Caco-2 (cell line): ENCODE data around the gene BLVRA. TPM values are rescaled to one million over a fixed set of nuclear protein-coding genes. Genes with fewer than 3 reads are reported as not detected.

Experiments used
- BruUV-seq: library from RNA; stranded (reverse); fragments of 400-500 nt; replicated peaks from 2 replicates; lab custom pipeline; 2021; lab: Mats Ljungman, UMichigan
- CTCF ChIA-PET: fragments of 300-600 bp; sonication (Branson Sonifier 250); formaldehyde crosslinking; loops from one replicate; lab custom pipeline; 2022; ENCODE audit warnings: antibody characterized with exemption; lab: Charles Lee
- POLR2A ChIA-PET: fragments of 300-600 bp; sonication (Branson Sonifier 250); formaldehyde crosslinking; loops from one replicate; lab custom pipeline; 2022; ENCODE audit warnings: antibody characterized with exemption; lab: Charles Lee
- DNase-seq, 2 experiments: peaks; one replicate each; pipeline versions ENCODE4 v3.0.0 to v3.0.0-alpha.2; 2020 to 2022
- H3K27me3 ChIP-seq: replicated peaks from 2 replicates; pipeline ENCODE4 v1.6.0; 2011; ENCODE audit warnings: low read length; ENCODE audit not compliant: control insufficient read depth, insufficient read depth
- H3K36me3 ChIP-seq: 2 replicates; pipeline ENCODE4 v1.5.1; 2011; ENCODE audit warnings: low read length; ENCODE audit not compliant: control insufficient read depth, insufficient read depth
- H3K4me1 ChIP-seq: fragments of 250-450 bp; sonication (Bioruptor Pico); 2 replicates; pipeline ENCODE4 v1.5.1; 2020; ENCODE audit warnings: mild to moderate bottlenecking
- H3K4me3 ChIP-seq: 2 replicates; pipeline ENCODE4 v1.5.1; 2011; ENCODE audit warnings: low read depth, mild to moderate bottlenecking, control low read depth, low read length
- H3K9me3 ChIP-seq: fragments of 250-450 bp; sonication (Bioruptor Pico); 2 replicates; pipeline ENCODE4 v1.5.1; 2020; ENCODE audit warnings: mild to moderate bottlenecking, moderate library complexity
- H3K27ac Mint-ChIP-seq: one replicate; pipeline ENCODE4 v1.8.0; 2022; ENCODE audit warnings: mixed read lengths; ENCODE audit not compliant: unreplicated experiment
- H3K27me3 Mint-ChIP-seq: one replicate; pipeline ENCODE4 v1.8.0; 2022; ENCODE audit warnings: mixed read lengths; ENCODE audit not compliant: insufficient read depth, unreplicated experiment
- H3K36me3 Mint-ChIP-seq: one replicate; pipeline ENCODE4 v1.8.0; 2022; ENCODE audit warnings: mild to moderate bottlenecking, mixed read lengths; ENCODE audit not compliant: insufficient read depth, unreplicated experiment
- H3K4me1 Mint-ChIP-seq: one replicate; pipeline ENCODE4 v1.8.0; 2022; ENCODE audit warnings: low read depth, mixed read lengths; ENCODE audit not compliant: unreplicated experiment
- H3K4me3 Mint-ChIP-seq: one replicate; pipeline ENCODE4 v1.8.0; 2022; ENCODE audit warnings: mild to moderate bottlenecking, moderate library complexity, mixed read lengths; ENCODE audit not compliant: unreplicated experiment
- H3K9me3 Mint-ChIP-seq: one replicate; pipeline ENCODE4 v1.8.0; 2022; ENCODE audit warnings: mixed read lengths; ENCODE audit not compliant: unreplicated experiment
- intact Hi-C: fragments of 100-400 bp; cut with micrococcal nuclease; formaldehyde crosslinking; loops from one replicate; pipeline ENCODE4 v1.10.0; 2022; ENCODE audit not compliant: unreplicated experiment
- total RNA-seq: library from RNA; stranded (reverse); gene quantifications from 2 replicates; pipeline ENCODE4 v1.2.3, GENCODE V29; 2022
- TF ChIP-seq, protein P1 (sequence below), 2 experiments: fragments of 200-600 bp in 1 of 2; IDR thresholded peaks; 1 replicate in 1 of 2; 2 replicates in 1 of 2; pipeline versions ENCODE4 v1.5.1 to v1.8.0; 2011 to 2022; ENCODE audit warnings: antibody characterized with exemption in 1 of 2, control low read depth in 1 of 2, inconsistent platforms in 1 of 2, low read depth in 1 of 2, low read length in 1 of 2, mild to moderate bottlenecking in 1 of 2, moderate library complexity in 1 of 2; ENCODE audit not compliant: insufficient read depth in 1 of 2, severe bottlenecking in 1 of 2, unreplicated experiment in 1 of 2

Gene BLVRA
- total RNA-seq, 1 experiment from 2014 or later = 27.9 TPM

- Histone ChIP-seq H3K4me1 (peaks cover 25% of the 10 kb centered on the region), H3K36me3 (no peaks in the 10 kb centered on the region), H3K27me3 (no peaks in the 10 kb centered on the region), H3K9me3 (no peaks in the 10 kb centered on the region), H3K4me3 (no peak overlapping the region)
- TF ChIP-seq, protein P1, sequence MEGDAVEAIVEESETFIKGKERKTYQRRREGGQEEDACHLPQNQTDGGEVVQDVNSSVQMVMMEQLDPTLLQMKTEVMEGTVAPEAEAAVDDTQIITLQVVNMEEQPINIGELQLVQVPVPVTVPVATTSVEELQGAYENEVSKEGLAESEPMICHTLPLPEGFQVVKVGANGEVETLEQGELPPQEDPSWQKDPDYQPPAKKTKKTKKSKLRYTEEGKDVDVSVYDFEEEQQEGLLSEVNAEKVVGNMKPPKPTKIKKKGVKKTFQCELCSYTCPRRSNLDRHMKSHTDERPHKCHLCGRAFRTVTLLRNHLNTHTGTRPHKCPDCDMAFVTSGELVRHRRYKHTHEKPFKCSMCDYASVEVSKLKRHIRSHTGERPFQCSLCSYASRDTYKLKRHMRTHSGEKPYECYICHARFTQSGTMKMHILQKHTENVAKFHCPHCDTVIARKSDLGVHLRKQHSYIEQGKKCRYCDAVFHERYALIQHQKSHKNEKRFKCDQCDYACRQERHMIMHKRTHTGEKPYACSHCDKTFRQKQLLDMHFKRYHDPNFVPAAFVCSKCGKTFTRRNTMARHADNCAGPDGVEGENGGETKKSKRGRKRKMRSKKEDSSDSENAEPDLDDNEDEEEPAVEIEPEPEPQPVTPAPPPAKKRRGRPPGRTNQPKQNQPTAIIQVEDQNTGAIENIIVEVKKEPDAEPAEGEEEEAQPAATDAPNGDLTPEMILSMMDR (IDR thresholded peaks at IDR 0.05; ENCODE audit: insufficient read depth in 1 of 2, low read depth in 1 of 2, low read length in 1 of 2, severe bottlenecking in 1 of 2, unreplicated experiment in 1 of 2) = no peak
- Mint-ChIP-seq H3K27ac (no peak overlapping the region), H3K4me1 (peaks cover 19% of the 10 kb centered on the region), H3K27me3 (peaks cover 6% of the 10 kb centered on the region), H3K4me3 (no peak overlapping the region), H3K36me3 (no peaks in the 10 kb centered on the region), H3K9me3 (no peaks in the 10 kb centered on the region)
- DNase-seq = no peak
- POLR2A ChIA-PET = no interaction called here
- intact Hi-C loops = no loop called here
- CTCF ChIA-PET = no interaction called here
- no TSS peak for BruUV-seq
Measured at GRCh38 chr7:43760861-43761260, 2.4 kb downstream of the BLVRA start.

DNA sequence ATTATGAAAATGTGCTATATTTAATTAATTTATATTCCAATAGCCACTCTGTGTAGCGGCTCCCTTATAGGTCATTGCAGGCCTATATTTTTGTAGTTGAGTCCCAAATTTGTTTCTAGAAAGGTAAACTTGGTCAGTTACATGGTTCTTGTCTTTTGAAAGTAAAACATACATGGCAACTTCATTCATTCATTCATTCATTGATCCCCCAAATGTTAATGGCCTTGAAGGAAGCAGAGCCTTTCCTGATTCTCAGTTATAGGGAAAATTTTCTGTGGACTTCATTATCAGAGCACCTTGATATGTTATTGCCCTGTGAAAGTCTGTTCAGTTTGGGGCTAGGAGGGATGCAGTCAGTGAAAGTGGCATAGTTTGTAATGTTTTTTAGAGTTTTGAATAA, 2.9 kb downstream of the BLVRA start:
- Histone ChIP-seq H3K36me3 (no peaks in the 10 kb centered on the region), H3K27me3 (no peaks in the 10 kb centered on the region), H3K4me1 (peaks cover 25% of the 10 kb centered on the region), H3K4me3 (no peak overlapping the region), H3K9me3 (no peaks in the 10 kb centered on the region)
- Mint-ChIP-seq H3K27ac (no peak overlapping the region), H3K4me1 (peaks cover 19% of the 10 kb centered on the region), H3K4me3 (no peak overlapping the region), H3K27me3 (peaks cover 6% of the 10 kb centered on the region), H3K9me3 (no peaks in the 10 kb centered on the region), H3K36me3 (no peaks in the 10 kb centered on the region)
- POLR2A ChIA-PET = no interaction called here
- no TSS peak for BruUV-seq
- TF ChIP-seq, protein P1 (IDR thresholded peaks at IDR 0.05; ENCODE audit: insufficient read depth in 1 of 2, low read depth in 1 of 2, low read length in 1 of 2, severe bottlenecking in 1 of 2, unreplicated experiment in 1 of 2) = no peak
- CTCF ChIA-PET = no interaction called here
- intact Hi-C loops = no loop called here
- no peak for DNase-seq

DNA sequence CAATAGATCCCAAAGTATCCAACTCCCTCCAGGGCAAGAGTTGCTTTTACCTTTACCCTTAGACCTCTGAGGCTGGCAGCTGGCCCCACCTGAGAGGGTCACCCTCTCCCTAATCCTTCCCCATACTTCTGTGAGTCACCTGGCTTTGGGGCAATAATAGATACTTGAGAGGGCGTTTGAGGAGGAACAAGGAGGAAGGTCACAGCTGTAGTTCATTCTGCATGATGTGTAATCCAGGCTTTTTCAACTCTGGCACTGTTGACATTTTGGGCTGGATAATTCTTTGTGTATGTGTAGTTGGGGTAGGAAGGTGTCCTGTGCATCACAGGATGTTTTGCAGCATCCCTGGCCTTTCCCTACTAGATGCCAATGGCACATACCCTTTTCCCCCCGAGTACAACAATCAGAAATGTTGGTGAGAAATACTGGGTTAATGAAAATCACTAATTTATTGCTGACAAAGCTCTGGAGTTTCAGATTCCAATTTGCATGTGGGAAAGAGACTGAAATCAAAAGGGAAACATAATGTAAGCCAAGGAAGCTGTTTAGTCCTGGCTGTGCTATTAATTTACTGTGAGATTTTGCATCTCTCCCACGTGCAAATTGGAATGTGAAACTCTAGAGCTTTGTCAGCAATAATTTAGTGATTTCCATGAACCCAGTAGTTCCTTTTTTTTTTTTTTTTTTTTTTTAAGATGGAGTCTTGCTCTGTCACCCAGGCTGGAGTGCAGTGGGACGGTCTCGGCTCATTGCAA, 3.6 kb downstream of the BLVRA start:
- no peak overlapping the region for H3K4me3 Mint-ChIP-seq
- no peak for DNase-seq
- H3K27me3 Mint-ChIP-seq = peaks cover 3% of the 10 kb centered on the region
- ChIA-PET CTCF (no interaction called here), POLR2A (no interaction called here)
- TF ChIP-seq, protein P1 (IDR thresholded peaks at IDR 0.05; ENCODE audit: insufficient read depth in 1 of 2, low read depth in 1 of 2, low read length in 1 of 2, severe bottlenecking in 1 of 2, unreplicated experiment in 1 of 2) = no peak
- no peaks in the 10 kb centered on the region for H3K27me3 ChIP-seq
- H3K36me3 ChIP-seq = no peaks in the 10 kb centered on the region
- H3K9me3 Mint-ChIP-seq = no peaks in the 10 kb centered on the region
- intact Hi-C loops = no loop called here
- H3K4me1 Mint-ChIP-seq = peaks cover 19% of the 10 kb centered on the region
- BruUV-seq = no TSS peak
- H3K4me3 ChIP-seq = no peak overlapping the region
- no peaks in the 10 kb centered on the region for H3K36me3 Mint-ChIP-seq
- no peaks in the 10 kb centered on the region for H3K9me3 ChIP-seq
- peaks cover 25% of the 10 kb centered on the region for H3K4me1 ChIP-seq
- no peak overlapping the region for H3K27ac Mint-ChIP-seq
